NCI-H510A treated with DMSO at 0.1 percent for 48 hours (cell line): ENCODE data around the gene EFHC1.
"Not testable (repeated sequence)": the region's sequence is repeated elsewhere in the genome, so short reads cannot be mapped to it uniquely, and the experiment has no call there.

ENCODE experiments used
- DNase-seq: peaks from one replicate; lab custom pipeline; 2025; lab: John Stamatoyannopoulos, UW

Gene EFHC1

DNA sequence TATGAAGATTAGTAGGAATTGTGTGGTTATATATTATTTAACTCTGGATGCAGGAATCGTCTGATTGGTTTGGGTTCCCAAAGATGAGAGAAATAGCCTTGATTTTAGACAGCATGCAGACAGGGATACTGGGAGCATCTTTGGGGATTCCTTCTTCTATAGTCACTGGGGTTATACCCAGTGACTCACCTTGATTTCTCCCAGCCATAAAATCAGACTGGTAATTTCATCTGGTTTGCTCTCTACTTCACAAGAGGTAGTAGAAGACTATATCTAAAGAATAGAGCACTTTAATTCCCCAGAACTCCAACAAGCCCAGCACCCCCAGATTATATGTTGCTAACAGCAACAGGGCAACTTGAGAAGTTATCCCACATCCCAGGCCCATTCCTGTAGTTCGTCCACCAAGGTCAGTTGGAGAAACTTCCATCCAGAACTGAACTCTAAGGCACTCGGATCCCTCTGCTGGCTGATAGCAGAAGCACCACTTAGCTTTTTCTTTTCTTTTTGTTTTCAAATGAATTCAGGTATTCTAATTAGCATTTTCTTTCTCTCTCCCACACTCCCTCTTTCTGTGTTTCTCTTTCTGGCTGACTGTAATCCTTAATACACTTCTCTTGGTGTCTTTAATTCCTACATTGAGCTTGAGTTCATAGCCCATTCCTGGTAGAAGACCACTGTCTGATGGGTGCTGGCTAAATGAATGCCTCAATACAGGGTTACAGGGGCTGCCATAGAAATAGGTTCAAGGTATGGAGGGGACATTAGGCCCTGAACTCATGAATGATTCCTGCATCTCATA, 20.4 kb upstream of the EFHC1 start:
- peak; percentile 86 for DNase-seq

DNA sequence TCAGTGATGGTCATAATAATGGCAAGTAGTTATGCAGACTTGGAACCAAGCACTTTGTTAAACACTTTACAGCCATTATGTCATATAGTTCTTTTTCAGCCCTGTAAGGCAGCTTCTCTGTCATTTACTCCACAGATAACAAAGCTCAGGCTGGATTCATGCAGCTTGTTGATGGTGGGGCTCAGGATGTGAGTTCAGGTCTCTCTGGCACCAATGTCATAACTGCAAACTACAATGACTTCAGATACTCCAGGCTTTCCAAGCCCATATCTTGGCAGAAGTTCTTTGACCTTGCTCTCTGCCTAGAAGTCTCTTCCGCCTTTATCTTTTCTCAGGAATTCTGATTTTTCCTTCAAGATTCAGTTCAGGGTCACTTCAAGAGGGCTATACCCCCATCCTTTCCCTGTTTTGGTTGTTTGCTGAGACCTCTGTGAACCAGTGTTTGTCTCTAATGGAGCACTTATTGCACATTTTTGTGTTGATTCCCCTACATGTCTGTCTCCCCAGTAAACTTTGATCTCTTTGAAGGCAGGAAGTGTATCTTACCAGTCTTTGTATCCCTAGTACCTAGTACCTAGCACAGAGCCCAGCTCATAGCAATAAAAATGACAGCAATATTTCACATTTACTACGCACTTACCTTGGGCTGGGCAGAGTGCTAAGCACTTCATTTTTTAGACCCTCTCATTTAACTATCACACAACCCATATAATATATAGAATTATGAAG, 19.7 kb upstream of the EFHC1 start:
- DNase-seq: no peak

GRCh38 chr6:52403086-52403485, 17.1 kb upstream of the EFHC1 start:
- no peak for DNase-seq

DNA sequence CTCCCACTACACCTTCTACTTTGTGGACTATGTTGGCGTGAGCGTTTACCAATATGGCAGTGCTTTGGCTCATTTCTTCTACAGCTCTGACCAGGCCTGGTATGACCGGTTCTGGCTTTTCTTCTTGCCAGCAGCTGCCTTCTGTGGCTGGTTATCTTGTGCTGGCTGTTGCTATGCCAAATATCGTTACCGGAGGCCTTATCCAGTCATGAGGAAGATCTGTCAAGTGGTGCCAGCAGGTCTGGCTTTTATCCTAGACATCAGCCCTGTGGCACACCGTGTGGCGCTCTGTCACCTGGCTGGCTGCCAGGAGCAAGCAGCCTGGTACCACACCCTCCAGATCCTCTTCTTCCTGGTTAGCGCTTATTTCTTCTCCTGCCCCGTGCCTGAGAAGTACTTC, 16.5 kb upstream of the EFHC1 start:
- no peak for DNase-seq

GRCh38 chr6:52405243-52405642, 14.9 kb upstream of the EFHC1 start:
- DNase-seq: no peak

GRCh38 chr6:52407467-52407866, 12.7 kb upstream of the EFHC1 start:
- DNase-seq: peak; percentile 75

- no peak for DNase-seq
Observed at GRCh38 chr6:52409499-52409898, 10.6 kb upstream of the EFHC1 start.

DNA sequence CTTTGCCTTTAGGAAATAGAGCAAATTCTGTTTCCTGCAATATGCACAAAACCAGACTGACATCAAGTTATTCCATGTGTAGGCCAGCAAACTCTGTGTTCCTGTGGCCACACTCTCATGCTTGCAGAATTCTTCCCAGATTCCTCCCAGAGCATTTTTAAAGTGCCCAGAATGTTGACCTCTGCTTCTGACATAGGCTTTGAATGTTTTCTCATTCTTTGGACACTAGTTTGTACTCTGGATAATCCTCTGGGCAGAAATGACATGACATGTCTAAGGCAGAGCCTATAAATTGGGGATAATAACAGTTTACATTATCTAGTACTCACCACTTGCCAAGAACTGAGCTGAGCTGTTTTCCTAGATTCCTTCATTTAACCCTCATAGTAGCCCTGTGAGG, 9.2 kb upstream of the EFHC1 start:
- no peak for DNase-seq

DNA sequence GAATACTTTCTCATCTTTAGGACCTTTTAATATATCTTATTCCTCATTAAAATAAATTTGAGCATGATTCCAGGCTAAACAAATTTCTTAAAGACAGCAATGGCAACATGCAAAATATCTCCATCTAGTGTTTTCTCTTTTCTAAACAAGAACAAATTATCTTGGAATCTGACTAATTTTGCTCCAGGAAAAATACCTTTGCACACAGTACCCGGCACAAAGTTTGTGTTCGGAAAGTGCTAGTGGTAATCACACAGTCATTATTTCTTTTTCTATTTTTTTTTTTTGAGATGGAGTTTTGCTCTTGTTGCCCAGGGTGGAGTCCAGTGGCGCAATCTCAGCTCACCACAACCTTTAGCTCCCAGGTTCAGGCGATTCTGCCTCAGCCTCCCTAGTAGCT, 8.2 kb upstream of the EFHC1 start:
- DNase-seq: no peak

- no peak for DNase-seq
Observed at GRCh38 chr6:52415333-52415732, 4.8 kb upstream of the EFHC1 start.

GRCh38 chr6:52415917-52416628, 4.1 kb upstream of the EFHC1 start:
- DNase-seq: no peak

- DNase-seq: peak; percentile 97
Observed at GRCh38 chr6:52416629-52417151, 3.5 kb upstream of the EFHC1 start.

GRCh38 chr6:52417675-52418111, 2.4 kb upstream of the EFHC1 start:
- DNase-seq: no peak

GRCh38 chr6:52418606-52419005, 1.5 kb upstream of the EFHC1 start:
- no peak for DNase-seq

GRCh38 chr6:52420668-52421358, 671 bp downstream of the EFHC1 start:
- peak; percentile 98 for DNase-seq

DNA sequence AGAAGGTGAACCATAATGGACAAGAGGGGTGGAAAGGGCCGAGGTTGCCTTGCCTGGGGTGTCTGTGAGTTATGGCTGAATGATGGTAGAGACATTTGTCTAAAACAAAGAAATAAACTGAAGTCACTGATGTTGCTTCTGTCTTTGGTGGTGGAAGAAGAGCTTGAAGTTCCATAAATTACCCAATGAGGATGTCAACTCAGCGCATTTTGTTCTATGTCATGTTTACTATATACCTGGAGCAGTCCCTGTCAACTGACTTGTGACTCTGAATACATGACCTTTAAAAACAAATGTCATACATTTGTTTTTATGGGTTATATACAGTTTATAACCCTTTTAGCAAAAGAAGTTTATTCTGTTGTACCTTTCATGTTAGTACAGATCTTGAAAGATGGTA, 2.0 kb downstream of the EFHC1 start:
- DNase-seq: no peak

DNA sequence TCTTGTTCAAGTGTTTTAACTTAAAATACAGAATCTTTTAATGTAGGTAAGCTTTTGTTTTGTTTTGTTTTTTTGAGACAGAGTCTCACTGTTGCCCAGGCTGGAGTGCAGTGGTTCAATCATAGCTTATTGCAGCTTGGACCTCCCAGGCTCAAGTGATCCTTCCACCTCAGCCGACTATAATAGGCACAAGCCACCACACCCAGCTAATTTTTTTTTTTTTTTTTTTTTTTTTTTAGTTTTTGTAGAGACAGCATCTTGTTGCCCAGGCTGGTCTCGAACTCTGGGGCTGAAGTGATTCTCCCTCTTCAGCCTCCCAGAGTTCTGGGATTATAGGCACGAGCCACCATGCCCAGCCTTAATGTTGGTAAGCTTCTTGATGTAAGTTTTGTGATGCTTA, 3.3 kb downstream of the EFHC1 start:
- no peak for DNase-seq

- DNase-seq: no peak
Observed at GRCh38 chr6:52423971-52424381, 3.8 kb downstream of the EFHC1 start.

- DNase-seq: no peak
Observed at GRCh38 chr6:52424513-52424912, 4.4 kb downstream of the EFHC1 start.

DNA sequence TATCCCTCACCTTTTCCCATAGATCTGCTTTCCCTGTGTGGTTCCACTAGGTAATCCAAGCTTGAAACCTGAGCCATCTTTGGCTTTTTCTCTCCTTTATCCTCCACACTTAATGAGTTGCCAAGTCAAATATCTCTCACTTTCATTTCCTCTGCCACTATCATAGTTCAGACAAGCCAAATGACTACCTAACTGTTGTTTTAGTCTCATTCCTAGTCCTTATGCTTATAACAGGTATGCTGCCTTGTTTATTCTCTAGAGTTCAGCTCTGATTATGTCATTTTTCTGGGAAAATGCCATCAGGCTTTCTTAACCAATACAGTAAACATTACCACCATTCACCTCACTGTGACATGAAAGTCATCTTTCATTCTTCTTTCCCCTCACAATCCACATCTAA, 6.5 kb downstream of the EFHC1 start:
- DNase-seq: no peak

DNA sequence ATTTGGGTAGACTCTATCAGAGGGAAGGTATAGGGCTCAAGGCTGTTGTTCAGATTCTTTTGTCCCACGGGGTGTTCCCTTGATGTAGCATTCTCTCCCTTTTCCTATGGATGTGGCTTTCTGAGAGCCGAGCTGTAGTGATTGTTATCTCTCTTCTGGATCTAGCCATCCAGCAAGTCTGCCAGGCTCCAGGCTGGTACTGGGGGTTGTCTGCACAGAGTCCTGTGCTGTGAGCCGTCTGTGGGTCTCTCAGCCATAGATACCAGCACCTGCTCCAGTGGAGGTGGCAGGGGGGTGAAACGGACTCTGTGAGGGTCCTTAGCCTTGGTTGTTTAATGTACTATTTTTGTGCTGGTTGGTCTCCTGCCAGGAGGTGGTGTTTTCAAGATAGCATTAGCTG, 13.2 kb downstream of the EFHC1 start:
- DNase-seq: not testable (repeated sequence)

DNA sequence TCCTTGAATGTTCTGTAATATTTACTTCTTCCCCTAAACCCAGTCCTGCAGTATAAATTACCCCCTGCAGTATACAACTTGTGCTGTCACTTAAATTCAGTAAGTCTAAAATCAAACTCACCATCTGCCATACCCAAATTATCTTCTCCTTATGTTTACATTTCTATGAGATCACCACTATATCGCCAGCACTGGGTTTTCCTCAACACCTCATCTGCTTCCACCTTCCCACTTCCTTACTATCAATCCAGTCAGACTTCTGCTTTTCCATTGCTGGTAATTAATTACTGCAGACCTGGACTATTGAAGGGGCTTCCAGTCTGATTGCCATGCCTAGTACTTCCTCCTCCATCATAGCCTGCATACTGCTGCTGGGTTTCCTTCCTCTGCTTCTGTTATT, 15.2 kb downstream of the EFHC1 start:
- no peak for DNase-seq
